ENCODE results near the gene CDH4. TPM values are rescaled to one million over a fixed set of nuclear protein-coding genes. Genes with fewer than 3 reads are reported as not detected.

The CDH4 gene
- total RNA-seq, 1 donor from 2014 or later: 0.23 TPM

DNA sequence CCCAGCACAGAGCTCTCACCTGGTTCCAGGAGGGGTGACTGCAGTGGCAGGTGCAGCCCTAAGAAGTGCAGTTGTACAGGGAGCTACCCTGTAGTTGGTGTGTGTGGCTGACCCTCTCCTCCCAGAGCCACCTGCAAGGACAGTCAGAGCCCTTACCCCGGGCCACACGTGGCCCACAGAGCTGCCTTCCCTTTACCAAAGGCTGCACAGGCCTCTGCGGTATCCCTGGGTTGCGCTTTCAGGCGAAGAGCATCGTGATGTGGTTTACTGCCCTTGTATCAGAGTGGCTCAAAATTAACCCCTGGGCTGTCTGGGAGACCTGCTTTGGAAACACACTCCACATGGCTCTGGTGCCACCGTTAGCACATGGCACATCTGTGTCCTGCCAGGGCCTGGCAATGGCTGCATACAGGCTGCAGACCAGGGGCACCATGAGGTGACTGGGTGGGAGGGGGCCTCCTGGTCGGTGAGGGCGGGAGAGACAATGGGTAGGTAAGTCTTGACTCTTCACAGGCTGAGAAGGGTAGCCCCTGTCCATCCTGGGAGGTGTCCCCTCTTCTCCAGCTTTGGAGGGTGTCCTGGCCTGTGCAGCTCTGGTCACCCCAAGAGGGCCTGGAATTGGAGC lies 81.5 kb downstream of the CDH4 start:
- Mint-ChIP-seq H3K4me3 (ENCODE audit: unreplicated experiment) (no peak overlapping the region), H3K27ac (ENCODE audit: unreplicated experiment) (no peak overlapping the region), H3K4me1 (ENCODE audit: unreplicated experiment) (peaks cover 6% of the 10 kb centered on the region), H3K36me3 (ENCODE audit: low read depth, unreplicated experiment) (no peaks in the 10 kb centered on the region), H3K9me3 (ENCODE audit: unreplicated experiment) (no peaks in the 10 kb centered on the region), H3K27me3 (ENCODE audit: unreplicated experiment) (peaks cover 7% of the 10 kb centered on the region)
- DNase-seq (ENCODE audit: low spot score): no peak
- TF ChIP-seq, protein P1, sequence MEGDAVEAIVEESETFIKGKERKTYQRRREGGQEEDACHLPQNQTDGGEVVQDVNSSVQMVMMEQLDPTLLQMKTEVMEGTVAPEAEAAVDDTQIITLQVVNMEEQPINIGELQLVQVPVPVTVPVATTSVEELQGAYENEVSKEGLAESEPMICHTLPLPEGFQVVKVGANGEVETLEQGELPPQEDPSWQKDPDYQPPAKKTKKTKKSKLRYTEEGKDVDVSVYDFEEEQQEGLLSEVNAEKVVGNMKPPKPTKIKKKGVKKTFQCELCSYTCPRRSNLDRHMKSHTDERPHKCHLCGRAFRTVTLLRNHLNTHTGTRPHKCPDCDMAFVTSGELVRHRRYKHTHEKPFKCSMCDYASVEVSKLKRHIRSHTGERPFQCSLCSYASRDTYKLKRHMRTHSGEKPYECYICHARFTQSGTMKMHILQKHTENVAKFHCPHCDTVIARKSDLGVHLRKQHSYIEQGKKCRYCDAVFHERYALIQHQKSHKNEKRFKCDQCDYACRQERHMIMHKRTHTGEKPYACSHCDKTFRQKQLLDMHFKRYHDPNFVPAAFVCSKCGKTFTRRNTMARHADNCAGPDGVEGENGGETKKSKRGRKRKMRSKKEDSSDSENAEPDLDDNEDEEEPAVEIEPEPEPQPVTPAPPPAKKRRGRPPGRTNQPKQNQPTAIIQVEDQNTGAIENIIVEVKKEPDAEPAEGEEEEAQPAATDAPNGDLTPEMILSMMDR (IDR thresholded peaks at IDR 0.05; ENCODE audit: unreplicated experiment): no peak

DNA sequence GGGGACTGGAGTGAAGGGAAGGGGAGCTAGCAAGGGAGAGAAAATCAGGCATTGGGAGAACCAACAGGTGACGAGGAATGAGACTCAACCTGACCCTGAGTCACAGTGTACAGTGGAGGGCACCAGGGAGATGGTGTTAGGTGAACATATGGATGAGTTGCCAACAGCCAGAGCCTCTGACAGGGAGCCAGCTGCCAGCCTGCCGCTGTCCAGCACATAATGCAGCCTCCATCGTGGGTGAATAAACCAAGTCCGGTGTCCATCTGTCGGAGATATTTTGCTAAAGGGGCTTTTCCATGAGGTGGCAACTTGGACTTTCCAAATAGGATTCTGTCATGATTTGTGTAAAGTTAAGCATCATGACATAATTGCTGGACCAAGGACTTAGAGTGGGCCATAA lies 88.1 kb downstream of the CDH4 start:
- Mint-ChIP-seq H3K27ac (ENCODE audit: unreplicated experiment) (no peak overlapping the region), H3K9me3 (ENCODE audit: unreplicated experiment) (no peaks in the 10 kb centered on the region), H3K4me1 (ENCODE audit: unreplicated experiment) (no peaks in the 10 kb centered on the region), H3K36me3 (ENCODE audit: low read depth, unreplicated experiment) (no peaks in the 10 kb centered on the region), H3K4me3 (ENCODE audit: unreplicated experiment) (no peak overlapping the region), H3K27me3 (ENCODE audit: unreplicated experiment) (no peaks in the 10 kb centered on the region)
- TF ChIP-seq, protein P1 (IDR thresholded peaks at IDR 0.05; ENCODE audit: unreplicated experiment): no peak
- DNase-seq (ENCODE audit: low spot score): no peak

DNA sequence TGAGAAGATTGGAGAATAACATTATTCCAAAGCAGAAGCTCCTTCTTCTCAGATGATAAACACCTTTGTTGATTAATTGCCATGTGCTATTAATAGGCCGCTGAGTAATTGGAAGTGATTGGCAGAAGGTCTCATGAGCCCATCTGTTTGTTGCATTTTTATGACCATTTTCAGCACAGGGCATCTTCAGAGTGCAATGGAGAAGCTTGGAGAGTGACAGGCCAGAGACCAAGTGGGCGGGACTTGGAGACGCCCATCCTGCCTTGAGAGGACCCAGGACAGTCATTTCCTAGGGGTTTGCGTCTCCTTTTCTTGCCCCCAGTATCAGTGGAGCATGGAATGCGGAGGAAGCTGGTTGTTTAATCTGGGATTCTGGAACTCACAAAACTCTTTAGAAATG lies 89.5 kb downstream of the CDH4 start:
- Mint-ChIP-seq H3K27me3 (ENCODE audit: unreplicated experiment) (no peaks in the 10 kb centered on the region), H3K4me1 (ENCODE audit: unreplicated experiment) (no peaks in the 10 kb centered on the region), H3K36me3 (ENCODE audit: low read depth, unreplicated experiment) (no peaks in the 10 kb centered on the region), H3K4me3 (ENCODE audit: unreplicated experiment) (no peak overlapping the region), H3K27ac (ENCODE audit: unreplicated experiment) (no peak overlapping the region), H3K9me3 (ENCODE audit: unreplicated experiment) (no peaks in the 10 kb centered on the region)
- TF ChIP-seq, protein P1 (IDR thresholded peaks at IDR 0.05; ENCODE audit: unreplicated experiment): no peak
- no peak for DNase-seq (ENCODE audit: low spot score)

DNA sequence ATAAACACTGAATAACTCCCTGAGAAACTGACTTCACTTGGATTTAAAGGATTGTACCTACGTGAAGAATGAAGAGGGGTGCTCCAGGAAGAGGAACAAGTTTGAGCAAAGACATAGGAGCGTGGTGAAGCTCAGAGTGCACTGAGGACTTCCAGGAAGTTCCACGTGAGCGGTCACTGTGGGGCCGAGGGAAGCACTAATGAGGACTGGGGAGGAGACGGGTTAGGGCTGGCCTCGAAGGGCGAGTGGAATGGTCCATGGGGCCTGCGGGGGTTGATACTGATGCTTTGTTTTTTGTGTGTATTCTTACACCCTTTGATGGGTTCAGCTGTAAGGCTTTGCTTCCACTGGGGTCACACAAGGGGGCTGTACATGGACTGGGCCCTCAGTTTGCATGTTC lies 91.9 kb downstream of the CDH4 start:
- TF ChIP-seq, protein P1 (IDR thresholded peaks at IDR 0.05; ENCODE audit: unreplicated experiment): no peak
- Mint-ChIP-seq H3K4me3 (ENCODE audit: unreplicated experiment) (no peak overlapping the region), H3K36me3 (ENCODE audit: low read depth, unreplicated experiment) (no peaks in the 10 kb centered on the region), H3K27ac (ENCODE audit: unreplicated experiment) (no peak overlapping the region), H3K27me3 (ENCODE audit: unreplicated experiment) (peaks cover 3% of the 10 kb centered on the region), H3K9me3 (ENCODE audit: unreplicated experiment) (no peaks in the 10 kb centered on the region), H3K4me1 (ENCODE audit: unreplicated experiment) (peaks cover 2% of the 10 kb centered on the region)
- DNase-seq (ENCODE audit: low spot score): no peak

DNA sequence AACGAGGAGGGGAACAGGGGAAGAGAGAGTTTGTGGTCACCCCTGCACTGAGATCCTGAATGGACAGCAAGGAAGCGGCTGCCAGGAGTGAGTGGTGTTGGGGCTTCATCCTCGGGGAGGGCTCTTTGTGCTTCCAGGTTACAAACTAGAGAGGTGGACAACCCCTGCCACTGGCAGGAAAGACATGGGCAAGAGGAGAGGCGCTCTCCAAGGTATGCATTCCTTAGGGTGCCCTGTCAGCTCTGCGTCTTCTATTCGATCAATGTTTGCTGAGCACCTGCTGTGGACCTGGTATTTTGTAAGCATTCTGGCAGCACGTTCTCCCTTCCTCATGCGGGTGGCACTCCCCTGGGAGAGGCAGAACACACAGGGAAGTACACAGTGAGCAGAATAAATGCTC lies 93.6 kb downstream of the CDH4 start:
- no peak overlapping the region for H3K4me3 Mint-ChIP-seq (ENCODE audit: unreplicated experiment)
- H3K9me3 Mint-ChIP-seq (ENCODE audit: unreplicated experiment): no peaks in the 10 kb centered on the region
- TF ChIP-seq, protein P1 (IDR thresholded peaks at IDR 0.05; ENCODE audit: unreplicated experiment): no peak
- H3K4me1 Mint-ChIP-seq (ENCODE audit: unreplicated experiment): peaks cover 2% of the 10 kb centered on the region
- H3K27me3 Mint-ChIP-seq (ENCODE audit: unreplicated experiment): peaks cover 3% of the 10 kb centered on the region
- DNase-seq (ENCODE audit: low spot score): no peak
- H3K36me3 Mint-ChIP-seq (ENCODE audit: low read depth, unreplicated experiment): no peaks in the 10 kb centered on the region
- no peak overlapping the region for H3K27ac Mint-ChIP-seq (ENCODE audit: unreplicated experiment)

All from endothelial cell (in vitro differentiated cells).